ENCODE data around the gene ACY1.

ACY1 gene

GRCh38 chr3:52034651-52035050 lies 51.3 kb downstream of the ACY1 start:
- Mint-ChIP-seq H3K27me3 (peaks cover 3 to 11% of the 10 kb centered on the region in 2 donors), H3K27ac (no peak overlapping the region), H3K9me3 (no peaks in the 10 kb centered on the region), H3K36me3 (no peaks in the 10 kb centered on the region), H3K4me1 (peaks cover 5 to 10% of the 10 kb centered on the region in 2 donors), H3K4me3 (no peak overlapping the region)
- DNase-seq: no peak
- no peak for ATAC-seq (replicated peaks)

GRCh38 chr3:52036222-52036694 lies 52.9 kb downstream of the ACY1 start:
- no peak overlapping the region for H3K27ac Mint-ChIP-seq
- no peaks in the 10 kb centered on the region for H3K9me3 Mint-ChIP-seq
- DNase-seq: peak; percentile 59
- H3K4me3 Mint-ChIP-seq: no peak overlapping the region
- peaks cover 7 to 13% of the 10 kb centered on the region in 2 donors for H3K27me3 Mint-ChIP-seq
- peak; percentile 92 to 95 for ATAC-seq (replicated peaks)
- H3K36me3 Mint-ChIP-seq: no peaks in the 10 kb centered on the region
- peaks cover 5 to 10% of the 10 kb centered on the region in 2 donors for H3K4me1 Mint-ChIP-seq

- H3K4me1 Mint-ChIP-seq: peaks cover 7 to 10% of the 10 kb centered on the region in 2 donors
- ATAC-seq (replicated peaks): no peak
- H3K36me3 Mint-ChIP-seq: no peaks in the 10 kb centered on the region
- no peak for DNase-seq
- H3K27ac Mint-ChIP-seq: no peak overlapping the region
- H3K4me3 Mint-ChIP-seq: no peak overlapping the region
- H3K27me3 Mint-ChIP-seq: peaks cover 7 to 13% of the 10 kb centered on the region in 2 donors
- no peaks in the 10 kb centered on the region for H3K9me3 Mint-ChIP-seq
Observed at GRCh38 chr3:52036829-52037228, 53.5 kb downstream of the ACY1 start.

- H3K4me3 Mint-ChIP-seq: no peak overlapping the region
- H3K27me3 Mint-ChIP-seq: peaks cover 12 to 13% of the 10 kb centered on the region in 2 donors
- peaks cover 8 to 10% of the 10 kb centered on the region in 2 donors for H3K4me1 Mint-ChIP-seq
- no peak overlapping the region for H3K27ac Mint-ChIP-seq
- H3K9me3 Mint-ChIP-seq: no peaks in the 10 kb centered on the region
- H3K36me3 Mint-ChIP-seq: no peaks in the 10 kb centered on the region
- no peak for ATAC-seq (replicated peaks)
- no peak for DNase-seq
Observed at GRCh38 chr3:52037291-52037690, 54.0 kb downstream of the ACY1 start.

- no peak overlapping the region for H3K27ac Mint-ChIP-seq
Observed at GRCh38 chr3:52038227-52038626, 54.9 kb downstream of the ACY1 start.

More at GRCh38 chr3:52038227-52038626, 54.9 kb downstream of the ACY1 start:
- Mint-ChIP-seq H3K4me1 (peaks cover 8 to 10% of the 10 kb centered on the region in 2 donors), H3K9me3 (no peaks in the 10 kb centered on the region), H3K27me3 (peaks cover 13% of the 10 kb centered on the region in 2 donors), H3K36me3 (no peaks in the 10 kb centered on the region), H3K4me3 (no peak overlapping the region)
- ATAC-seq (replicated peaks) (no peak), DNase-seq (no peak)

All from stimulated activated naive B cell treated with anti-CD40 and anti-IgM and Interleukin-4, amounts not matched to agents 10 μg/mL and 1 μg/mL and 100 μg/mL, for 72 hours (primary cell).